ENCODE results near the gene GUSB. TPM values are rescaled to one million over a fixed set of nuclear protein-coding genes. Genes with fewer than 3 reads are reported as not detected.
"Not testable (repeated sequence)": the region's sequence is repeated elsewhere in the genome, so short reads cannot be mapped to it uniquely, and the experiment has no call there.

The GUSB gene
- total and polyA plus RNA-seq, 9 of the 15 experiments (the other 6 are each of a cell fraction or from before 2014, with no cell fraction given) = 22.7 to 102 (median 60.1) TPM

- FAIRE-seq = no peak
- in situ Hi-C loops (cut with MboI) = no loop called here
- no peaks in the 10 kb centered on the region for H4K20me1 ChIP-seq (replicated peaks; ENCODE audit: control insufficient read depth, insufficient read depth, low read length)
- BruUV-seq (replicated peaks) = no TSS peak
- no peaks in the 10 kb centered on the region for H3K79me2 ChIP-seq (ENCODE audit: control insufficient read depth, insufficient read depth, low read length)
- 68% methylated on average over 4 of the region's 4 CpGs for WGBS (ENCODE audit: insufficient coverage, low coverage, missing lambda C conversion rate)
- H3K27ac ChIP-seq (ENCODE audit: extremely low read depth, low read depth, low read length) = no peak overlapping the region
- no peak overlapping the region for H3K4me3 ChIP-seq
- TF ChIP-seq ATF2 (CRISPR knock-in tag; IDR thresholded peaks at IDR 0.05) (no peak), E2F6 (IDR thresholded peaks at IDR 0.05; ENCODE audit: borderline replicate concordance in 1 of 2, extremely low read depth in 1 of 2, insufficient read depth in 1 of 2, insufficient read length in 1 of 2, low read depth in 1 of 2, low read length in 1 of 2, poor library complexity in 1 of 2, severe bottlenecking in 1 of 2) (peak in 1 of 2 experiments; percentile 18)
- no peaks in the 10 kb centered on the region for H3K36me3 ChIP-seq (ENCODE audit: control insufficient read depth, insufficient read depth, low read length)
- 0 out of 5 replicates have a peak, but pooled peaks cover 0 to 2% of the 10 kb centered on the region in 2 experiments for H3K27me3 ChIP-seq (ENCODE audit: control insufficient read depth in 2 of 2, insufficient read depth in 2 of 2, low read length in 2 of 2)
- H3K4me1 ChIP-seq (replicated peaks in 1 of 2; ENCODE audit: control insufficient read depth in 2 of 2, insufficient read depth in 2 of 2, low read length in 2 of 2) = peaks cover 0 to 5% of the 10 kb centered on the region in 2 experiments; a peak in 3 of 5 replicates
- no peaks in the 10 kb centered on the region for H3K9me1 ChIP-seq (ENCODE audit: control insufficient read depth, insufficient read depth, low read length)
- ChIA-PET POLR2A (no interaction called here), CTCF (ENCODE audit: low intra/inter-chr PET ratio) (no interaction called here)
- H3K9me3 ChIP-seq (replicated peaks; ENCODE audit: control insufficient read depth, insufficient read depth, low read depth, low read length) = no peaks in the 10 kb centered on the region
- no peak overlapping the region for H3K9ac ChIP-seq (ENCODE audit: insufficient read depth in 1 of 2, low read depth in 2 of 2, low read length in 2 of 2)
- H3K4me2 ChIP-seq (ENCODE audit: insufficient read depth, low read length) = no peak overlapping the region
- H2AFZ ChIP-seq (ENCODE audit: low read depth, low read length) = no peak overlapping the region
- intact Hi-C loops (cut with micrococcal nuclease) = no loop called here
- DNase-seq (ENCODE audit: extremely low read depth in 1 of 4, low spot score in 3 of 4) = no peak
- ATAC-seq = no peak
Measured at GRCh38 chr7:65992526-65992925, 10.5 kb upstream of the GUSB start.

- H3K9me1 ChIP-seq (ENCODE audit: control insufficient read depth, insufficient read depth, low read length); H3K4me3 ChIP-seq; DNase-seq (ENCODE audit: extremely low read depth in 1 of 4, low spot score in 3 of 4); H3K27me3 ChIP-seq (ENCODE audit: control insufficient read depth in 2 of 2, insufficient read depth in 2 of 2, low read length in 2 of 2); H3K9me3 ChIP-seq (replicated peaks; ENCODE audit: control insufficient read depth, insufficient read depth, low read depth, low read length); intact Hi-C loops (cut with micrococcal nuclease); H4K20me1 ChIP-seq (replicated peaks; ENCODE audit: control insufficient read depth, insufficient read depth, low read length); FAIRE-seq; H2AFZ ChIP-seq (ENCODE audit: low read depth, low read length); H3K9ac ChIP-seq (ENCODE audit: insufficient read depth in 1 of 2, low read depth in 2 of 2, low read length in 2 of 2); H3K79me2 ChIP-seq (ENCODE audit: control insufficient read depth, insufficient read depth, low read length); H3K36me3 ChIP-seq (ENCODE audit: control insufficient read depth, insufficient read depth, low read length); H3K4me2 ChIP-seq (ENCODE audit: insufficient read depth, low read length); POLR2A ChIA-PET; CTCF ChIA-PET (ENCODE audit: low intra/inter-chr PET ratio); BruUV-seq (replicated peaks); in situ Hi-C loops (cut with MboI); ATAC-seq; H3K27ac ChIP-seq (ENCODE audit: extremely low read depth, low read depth, low read length); H3K4me1 ChIP-seq (replicated peaks in 1 of 2; ENCODE audit: control insufficient read depth in 2 of 2, insufficient read depth in 2 of 2, low read length in 2 of 2): not testable (repeated sequence)
- 34% methylated on average over 5 of the region's 5 CpGs for WGBS (ENCODE audit: insufficient coverage, low coverage, missing lambda C conversion rate)
Measured at GRCh38 chr7:65991829-65992228, 9.8 kb upstream of the GUSB start.

Measured in K562 (cell line).